GM12892 (cell line): ENCODE results near the gene BICC1.

Experiments used
- POLR2A ChIP-seq: IDR thresholded peaks from 2 replicates; pipeline ENCODE4 v1.6.1; 2011; ENCODE audit warnings: low read depth, low read length, control low read depth
- POLR2AphosphoS5 ChIP-seq: IDR thresholded peaks from 2 replicates; pipeline ENCODE4 v1.6.1; 2011; ENCODE audit warnings: low read depth, low read length, control low read depth

- TF ChIP-seq POLR2A = no peak
- no peak for TF ChIP-seq POLR2AphosphoS5
Observed at GRCh38 chr10:58675321-58675720, 162.6 kb downstream of the BICC1 start.
